DMS79 treated with DMSO at 0.1 percent for 48 hours (cell line): ENCODE measurements around the gene PSMA8.
"Not testable (repeated sequence)": the region's sequence is repeated elsewhere in the genome, so short reads cannot be mapped to it uniquely, and the experiment has no call there.

ENCODE experiments used
- DNase-seq: peaks from one replicate; lab custom pipeline; 2025; lab: John Stamatoyannopoulos, UW

PSMA8 gene

GRCh38 chr18:26175481-26175880 lies 41.8 kb downstream of the PSMA8 start:
- no peak for DNase-seq

GRCh38 chr18:26176134-26176533 lies 42.5 kb downstream of the PSMA8 start:
- DNase-seq = no peak

- peak; percentile 50 for DNase-seq
Observed at GRCh38 chr18:26181343-26181826, 47.7 kb downstream of the PSMA8 start.

GRCh38 chr18:26183395-26184112 lies 49.9 kb downstream of the PSMA8 start:
- DNase-seq = no peak

GRCh38 chr18:26185267-26185666 lies 51.6 kb downstream of the PSMA8 start:
- no peak for DNase-seq

- DNase-seq = no peak
Observed at GRCh38 chr18:26190506-26190905, 56.8 kb downstream of the PSMA8 start.

GRCh38 chr18:26192233-26192632 lies 58.6 kb downstream of the PSMA8 start:
- no peak for DNase-seq

- DNase-seq = no peak
Observed at GRCh38 chr18:26196605-26197004, 62.9 kb downstream of the PSMA8 start.

- not testable (repeated sequence) for DNase-seq
Observed at GRCh38 chr18:26202001-26202400, 68.3 kb downstream of the PSMA8 start.

GRCh38 chr18:26205318-26205717 lies 71.6 kb downstream of the PSMA8 start:
- DNase-seq = no peak

GRCh38 chr18:26206488-26206887 lies 72.8 kb downstream of the PSMA8 start:
- no peak for DNase-seq

- DNase-seq = no peak
Observed at GRCh38 chr18:26207937-26208336, 74.3 kb downstream of the PSMA8 start.

GRCh38 chr18:26208977-26209376 lies 75.3 kb downstream of the PSMA8 start:
- no peak for DNase-seq

GRCh38 chr18:26210147-26210546 lies 76.5 kb downstream of the PSMA8 start:
- DNase-seq = no peak

- no peak for DNase-seq
Observed at GRCh38 chr18:26215247-26215970, 81.7 kb downstream of the PSMA8 start.

GRCh38 chr18:26225022-26225693 lies 91.5 kb downstream of the PSMA8 start:
- DNase-seq = no peak

- DNase-seq = no peak
Observed at GRCh38 chr18:26225915-26226228, 92.2 kb downstream of the PSMA8 start.

GRCh38 chr18:26226229-26227050 lies 92.8 kb downstream of the PSMA8 start, which contains the start of gene TAF4B:
Gene TAF4B (plus strand): TSS chr18:26226445. CDS start chr18:26226934, 489 bp downstream.
- DNase-seq = peak; percentile 85

GRCh38 chr18:26227051-26227670 lies 93.5 kb downstream of the PSMA8 start:
- no peak for DNase-seq

- no peak for DNase-seq
Observed at GRCh38 chr18:26228562-26229260, 95.0 kb downstream of the PSMA8 start.

- DNase-seq = no peak
Observed at GRCh38 chr18:26230497-26230896, 96.8 kb downstream of the PSMA8 start.
